Measurements from ENCODE around the gene PDE1C.

GRCh38 chr7:32069116-32069650 is 1.0 kb downstream of the PDE1C start:
- TF ChIP-seq CTCF (conservative IDR thresholded peaks at IDR 0.05; ENCODE audit: low read length) (no peak), EZH2phosphoT487 (IDR thresholded peaks at IDR 0.05; ENCODE audit: borderline replicate concordance) (no peak)
